ENCODE measurements around the gene KCNH6.

KCNH6 gene

DNA sequence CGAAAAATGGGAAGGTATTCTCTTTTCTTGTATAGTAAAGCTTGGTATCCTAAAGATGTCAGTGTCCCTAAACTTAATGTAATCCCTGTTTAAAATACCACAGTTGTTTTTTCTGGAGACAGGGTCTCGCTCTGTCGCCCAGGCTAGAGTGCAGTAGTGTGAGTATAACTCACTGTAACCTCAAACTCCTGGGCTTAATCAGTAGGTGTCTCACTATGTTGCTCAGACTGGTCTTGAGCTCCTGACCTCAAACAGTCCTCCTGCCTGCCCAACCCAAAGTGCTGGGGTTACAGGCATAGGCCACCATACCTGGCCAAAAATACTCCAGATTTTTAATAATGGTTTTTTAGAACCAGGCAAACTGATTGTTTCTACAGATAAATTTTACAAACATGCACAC, 35.3 kb downstream of the KCNH6 start:
- 0 out of 2 replicates have a peak, but pooled peaks cover 16% of the 10 kb centered on the region for H4K20me1 ChIP-seq (ENCODE audit: insufficient read depth, low read length)
- DNase-seq: no peak
- no peaks in the 10 kb centered on the region for H3F3A ChIP-seq (ENCODE audit: insufficient read depth, low read length)
- no peak overlapping the region for H3K4me3 ChIP-seq (ENCODE audit: low read length)
- no peak overlapping the region for H3K9ac ChIP-seq (ENCODE audit: low read length)
- H3K9me2 ChIP-seq (replicated peaks; ENCODE audit: insufficient read depth, low read length): no peaks in the 10 kb centered on the region
- H3K27me3 ChIP-seq (replicated peaks; ENCODE audit: insufficient read depth, low read length): no peaks in the 10 kb centered on the region
- H3K79me2 ChIP-seq (ENCODE audit: low read length): peaks cover 94% of the 10 kb centered on the region
- no peak overlapping the region for H3K27ac ChIP-seq (ENCODE audit: low read length)
- H2AFZ ChIP-seq (ENCODE audit: low read length): no peak overlapping the region
- no peaks in the 10 kb centered on the region for H3K9me3 ChIP-seq (replicated peaks; ENCODE audit: insufficient read depth, low read length)
- H3K4me1 ChIP-seq (ENCODE audit: low read length): no peaks in the 10 kb centered on the region
- no peak overlapping the region for H3K4me2 ChIP-seq (ENCODE audit: low read depth, low read length)
- no peak for TF ChIP-seq CTCF (IDR thresholded peaks at IDR 0.05; ENCODE audit: low read length)
- TF ChIP-seq EZH2phosphoT487 (IDR thresholded peaks at IDR 0.05; ENCODE audit: low read length): no peak
- no peak for TF ChIP-seq EZH2 (optimal IDR thresholded peaks at IDR 0.05; ENCODE audit: low read depth, low read length)
- no peaks in the 10 kb centered on the region for H3K36me3 ChIP-seq (replicated peaks; ENCODE audit: insufficient read depth, low read length)

DNA sequence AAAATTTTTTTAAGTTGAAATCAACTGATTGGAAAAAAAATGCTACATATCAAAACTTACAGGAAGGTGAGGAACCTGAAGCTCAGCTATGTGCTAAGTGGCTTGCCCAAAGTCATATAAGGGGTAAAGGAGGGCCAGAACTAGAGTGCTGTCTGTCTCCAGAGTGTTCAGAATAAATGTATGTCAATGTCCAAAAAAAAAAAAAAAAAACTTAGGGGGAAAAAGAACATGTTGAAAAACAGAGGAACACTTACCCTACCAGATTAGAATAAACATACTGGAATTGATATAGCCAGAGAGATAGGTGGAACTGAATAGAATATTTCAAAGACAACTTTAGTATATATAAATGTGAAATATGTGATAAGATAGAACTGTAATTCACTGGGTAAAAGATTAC, 38.7 kb downstream of the KCNH6 start:
- no peaks in the 10 kb centered on the region for H3K27me3 ChIP-seq (replicated peaks; ENCODE audit: insufficient read depth, low read length)
- no peaks in the 10 kb centered on the region for H3K9me2 ChIP-seq (replicated peaks; ENCODE audit: insufficient read depth, low read length)
- H3K4me1 ChIP-seq (ENCODE audit: low read length): no peaks in the 10 kb centered on the region
- no peaks in the 10 kb centered on the region for H3K36me3 ChIP-seq (replicated peaks; ENCODE audit: insufficient read depth, low read length)
- no peak for DNase-seq
- no peaks in the 10 kb centered on the region for H3K9me3 ChIP-seq (replicated peaks; ENCODE audit: insufficient read depth, low read length)
- no peak overlapping the region for H3K4me2 ChIP-seq (ENCODE audit: low read depth, low read length)
- H3K4me3 ChIP-seq (ENCODE audit: low read length): no peak overlapping the region
- no peak overlapping the region for H2AFZ ChIP-seq (ENCODE audit: low read length)
- TF ChIP-seq EZH2phosphoT487 (IDR thresholded peaks at IDR 0.05; ENCODE audit: low read length) (no peak), CTCF (IDR thresholded peaks at IDR 0.05; ENCODE audit: low read length) (no peak), EZH2 (optimal IDR thresholded peaks at IDR 0.05; ENCODE audit: low read depth, low read length) (no peak)
- H4K20me1 ChIP-seq (ENCODE audit: insufficient read depth, low read length): 0 out of 2 replicates have a peak, but pooled peaks cover 10% of the 10 kb centered on the region
- peaks cover 85% of the 10 kb centered on the region for H3K79me2 ChIP-seq (ENCODE audit: low read length)
- no peaks in the 10 kb centered on the region for H3F3A ChIP-seq (ENCODE audit: insufficient read depth, low read length)
- H3K9ac ChIP-seq (ENCODE audit: low read length): no peak overlapping the region
- H3K27ac ChIP-seq (ENCODE audit: low read length): no peak overlapping the region

DNA sequence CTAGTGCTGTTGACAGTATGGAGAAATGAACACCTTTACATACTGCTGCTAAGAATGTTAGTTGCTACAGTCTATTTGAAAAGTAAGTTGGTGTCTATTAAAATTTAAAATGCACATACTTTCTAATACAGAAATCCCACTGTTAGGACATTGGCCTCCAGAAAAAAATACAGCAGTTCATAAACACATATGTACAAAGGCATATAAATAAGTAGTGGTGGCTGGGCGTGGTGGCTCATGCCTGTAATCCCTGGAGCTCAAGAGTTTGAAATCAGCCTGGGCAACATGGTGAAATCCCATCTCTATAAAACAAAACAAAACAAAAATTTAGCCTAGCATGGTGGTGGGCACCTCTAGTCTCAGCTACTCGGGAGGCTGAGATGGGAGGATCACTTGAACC, 40.2 kb downstream of the KCNH6 start:
- 0 out of 2 replicates have a peak, but pooled peaks cover 7% of the 10 kb centered on the region for H4K20me1 ChIP-seq (ENCODE audit: insufficient read depth, low read length)
- no peak for TF ChIP-seq EZH2phosphoT487 (IDR thresholded peaks at IDR 0.05; ENCODE audit: low read length)
- TF ChIP-seq CTCF (IDR thresholded peaks at IDR 0.05; ENCODE audit: low read length): no peak
- no peak overlapping the region for H3K4me3 ChIP-seq (ENCODE audit: low read length)
- no peaks in the 10 kb centered on the region for H3F3A ChIP-seq (ENCODE audit: insufficient read depth, low read length)
- H3K27ac ChIP-seq (ENCODE audit: low read length): no peak overlapping the region
- H3K79me2 ChIP-seq (ENCODE audit: low read length): peaks cover 82% of the 10 kb centered on the region
- H3K36me3 ChIP-seq (replicated peaks; ENCODE audit: insufficient read depth, low read length): no peaks in the 10 kb centered on the region
- no peaks in the 10 kb centered on the region for H3K27me3 ChIP-seq (replicated peaks; ENCODE audit: insufficient read depth, low read length)
- H3K4me2 ChIP-seq (ENCODE audit: low read depth, low read length): no peak overlapping the region
- H3K4me1 ChIP-seq (ENCODE audit: low read length): no peaks in the 10 kb centered on the region
- no peaks in the 10 kb centered on the region for H3K9me2 ChIP-seq (replicated peaks; ENCODE audit: insufficient read depth, low read length)
- H2AFZ ChIP-seq (ENCODE audit: low read length): no peak overlapping the region
- DNase-seq: no peak
- H3K9ac ChIP-seq (ENCODE audit: low read length): no peak overlapping the region
- no peaks in the 10 kb centered on the region for H3K9me3 ChIP-seq (replicated peaks; ENCODE audit: insufficient read depth, low read length)
